Lower leg skin (tissue), 4 donors: ENCODE measurements around the gene ZNF692. TPM values are rescaled to one million over a fixed set of nuclear protein-coding genes. Genes with fewer than 3 reads are reported as not detected.
A peak's percentile ranks its signal among the peaks of the same experiment; 100 is the strongest.
"Not testable (repeated sequence)": the region's sequence is repeated elsewhere in the genome, so short reads cannot be mapped to it uniquely, and the experiment has no call there.

Experiments
- DNase-seq, 2 donors: peaks; one replicate each; pipeline ENCODE4 v3.0.0-alpha.2; 2019; ENCODE audit warnings: low spot score in 2 of 2
- H3K4me3 ChIP-seq: fragments of 200-600 bp; sonication (generic); 2 replicates; pipeline ENCODE4 v1.5.1; 2017; ENCODE audit warnings: mild to moderate bottlenecking, low read depth; ENCODE audit not compliant: poor library complexity, severe bottlenecking
- POLR2A ChIP-seq, 2 donors: fragments of 450-650 bp; IDR thresholded peaks; one replicate each; pipeline ENCODE4 v1.6.1; 2016 to 2017; ENCODE audit warnings: antibody characterized with exemption in 2 of 2, mild to moderate bottlenecking in 1 of 2, moderate library complexity in 1 of 2
- WGBS, 2 donors: methylation state at CpG; one replicate each; pipeline ENCODE4 v1.1.5; 2018; 5-methylcytosine and 5-hydroxymethylcytosine counted together
- intact Hi-C: fragments of 100-400 bp; cut with DNase I; formaldehyde crosslinking; loops from one replicate; pipeline ENCODE4 v1.15.0; 2023; ENCODE audit warnings: low total_unique reads
- total RNA-seq, 4 donors: library from RNA; depleted of rRNA; stranded (reverse); fragments of >200 nt; gene quantifications; one replicate each; pipeline ENCODE4 v1.1.0, GENCODE V29; 2016
- TF ChIP-seq, protein P1 (sequence below), 3 donors: fragments of 450-650 bp; IDR thresholded peaks; one replicate each; pipeline ENCODE4 v1.5.1; 2016; ENCODE audit warnings: antibody characterized with exemption in 3 of 3, mild to moderate bottlenecking in 3 of 3, moderate library complexity in 2 of 3

Gene ZNF692
- total RNA-seq, 4 donors from 2014 or later, result 46.3 to 90.2 (median 65.2) TPM

DNA sequence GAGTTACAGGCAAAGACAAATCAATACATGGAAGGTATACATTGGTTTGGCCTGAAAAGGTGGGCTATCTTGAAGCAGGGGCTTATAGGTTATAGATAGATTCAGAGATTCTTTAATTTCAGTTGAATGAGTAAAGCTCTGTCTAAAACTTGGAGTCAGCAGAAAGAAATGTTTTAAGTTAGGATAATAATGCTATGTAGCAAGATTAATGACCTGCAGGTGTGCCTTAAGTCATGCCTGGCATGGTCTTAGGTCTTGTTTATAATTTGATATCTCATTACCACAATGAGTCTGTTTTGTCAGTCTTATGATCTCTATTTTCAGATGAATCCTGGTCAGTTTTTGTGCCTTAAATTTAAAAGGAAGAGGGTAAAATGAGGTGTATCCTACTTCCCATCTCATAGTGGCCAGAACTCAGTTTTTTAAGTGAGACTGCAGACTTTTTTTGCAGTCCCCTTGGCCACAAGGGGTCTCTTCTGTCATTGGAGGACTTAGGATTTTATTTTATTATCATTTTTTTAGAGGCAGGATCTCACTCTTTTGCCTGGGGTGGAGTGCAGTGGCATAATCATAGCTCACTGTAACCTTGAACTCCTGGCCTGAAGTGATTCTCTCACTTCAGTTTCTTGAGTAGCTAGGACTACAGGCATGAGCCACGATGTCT, 25.9 kb upstream of the ZNF692 start:
- TF ChIP-seq POLR2A (IDR thresholded peaks at IDR 0.05), result no peak
- TF ChIP-seq, protein P1, sequence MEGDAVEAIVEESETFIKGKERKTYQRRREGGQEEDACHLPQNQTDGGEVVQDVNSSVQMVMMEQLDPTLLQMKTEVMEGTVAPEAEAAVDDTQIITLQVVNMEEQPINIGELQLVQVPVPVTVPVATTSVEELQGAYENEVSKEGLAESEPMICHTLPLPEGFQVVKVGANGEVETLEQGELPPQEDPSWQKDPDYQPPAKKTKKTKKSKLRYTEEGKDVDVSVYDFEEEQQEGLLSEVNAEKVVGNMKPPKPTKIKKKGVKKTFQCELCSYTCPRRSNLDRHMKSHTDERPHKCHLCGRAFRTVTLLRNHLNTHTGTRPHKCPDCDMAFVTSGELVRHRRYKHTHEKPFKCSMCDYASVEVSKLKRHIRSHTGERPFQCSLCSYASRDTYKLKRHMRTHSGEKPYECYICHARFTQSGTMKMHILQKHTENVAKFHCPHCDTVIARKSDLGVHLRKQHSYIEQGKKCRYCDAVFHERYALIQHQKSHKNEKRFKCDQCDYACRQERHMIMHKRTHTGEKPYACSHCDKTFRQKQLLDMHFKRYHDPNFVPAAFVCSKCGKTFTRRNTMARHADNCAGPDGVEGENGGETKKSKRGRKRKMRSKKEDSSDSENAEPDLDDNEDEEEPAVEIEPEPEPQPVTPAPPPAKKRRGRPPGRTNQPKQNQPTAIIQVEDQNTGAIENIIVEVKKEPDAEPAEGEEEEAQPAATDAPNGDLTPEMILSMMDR (IDR thresholded peaks at IDR 0.05), result no peak
- intact Hi-C loops, result no loop called here
- DNase-seq, result no peak
- H3K4me3 ChIP-seq, result no peak overlapping the region
- 58 to 71% methylated on average over 1 of the region's 1 CpG for WGBS, 2 donors

DNA sequence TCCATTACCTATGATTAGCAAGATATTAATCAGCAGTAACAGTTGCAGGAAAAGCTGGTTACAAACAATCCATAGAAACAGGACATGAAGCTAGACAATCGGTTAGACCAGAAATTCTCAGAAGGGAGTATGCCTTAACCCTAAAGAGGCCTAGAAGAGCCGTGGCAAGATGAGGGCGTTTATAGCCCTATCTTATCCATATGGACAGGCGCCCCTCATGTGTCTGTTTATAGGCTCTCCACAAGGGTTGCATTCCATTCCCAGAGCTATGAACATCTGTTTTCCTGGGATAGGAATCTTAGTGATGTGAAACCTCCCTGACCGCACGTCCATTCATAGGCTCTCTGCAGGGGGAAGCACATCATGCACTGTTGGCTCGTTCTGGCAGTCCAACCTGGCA, 23.5 kb upstream of the ZNF692 start:
- H3K4me3 ChIP-seq, DNase-seq, intact Hi-C loops: not testable (repeated sequence)
- 69 to 72% methylated on average over 7 of the region's 7 CpGs for WGBS, 2 donors

DNA sequence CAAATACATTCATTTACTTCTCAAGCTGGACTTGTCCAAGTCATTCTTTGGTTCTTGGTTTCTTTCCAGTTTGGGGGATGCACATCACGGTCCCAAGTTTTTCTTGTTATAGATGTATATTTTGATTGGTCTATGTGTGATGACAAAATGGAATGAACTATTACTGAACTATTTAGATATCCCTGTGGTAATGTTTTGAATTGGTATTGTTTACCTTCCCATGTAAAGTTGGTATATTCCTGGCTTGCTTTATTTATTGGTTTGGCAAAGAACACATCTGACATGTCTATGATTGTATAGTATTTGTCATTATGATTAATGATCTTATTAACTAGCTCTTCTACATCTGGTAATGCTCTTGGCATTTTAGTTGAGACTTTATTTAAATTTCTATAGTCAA, 22.4 kb upstream of the ZNF692 start:
- 41 to 48% methylated on average over 1 of the region's 1 CpG for WGBS, 2 donors
- TF ChIP-seq, protein P1 (IDR thresholded peaks at IDR 0.05), result no peak
- no peak for TF ChIP-seq POLR2A (IDR thresholded peaks at IDR 0.05)
- intact Hi-C loops, result no loop called here
- DNase-seq, result no peak
- no peak overlapping the region for H3K4me3 ChIP-seq

DNA sequence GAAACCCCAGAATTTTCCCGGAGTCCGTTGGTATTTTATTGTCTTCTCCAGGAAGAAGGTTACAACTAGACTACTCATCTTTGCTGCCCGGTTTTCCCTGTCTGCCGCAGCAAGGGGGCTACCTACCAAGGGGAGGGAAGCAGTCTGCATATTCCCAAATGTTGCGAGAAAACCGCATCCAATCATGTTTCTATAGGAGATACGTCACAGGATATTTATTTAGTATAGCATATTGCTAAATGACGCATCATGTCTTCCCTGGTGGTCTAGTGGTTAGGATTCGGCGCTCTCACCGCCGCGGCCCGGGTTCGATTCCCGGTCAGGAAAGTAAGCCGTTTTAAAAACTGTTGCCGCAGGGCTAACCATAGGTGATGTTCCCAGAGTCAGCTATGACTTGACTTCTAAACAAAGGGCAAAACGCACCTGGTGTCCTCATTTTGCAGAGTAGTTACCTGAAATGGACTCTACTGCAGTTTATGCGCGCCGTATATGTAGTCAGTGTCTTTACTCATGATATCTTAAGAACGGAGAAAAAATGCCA, 15.2 kb upstream of the ZNF692 start:
- H3K4me3 ChIP-seq, result peak overlapping the region; percentile 5
- 2 to 3% methylated on average over 23 of the region's 23 CpGs for WGBS, 2 donors
- DNase-seq, result peak; percentile 72 to 97
- intact Hi-C loops, result no loop called here
- no peak for TF ChIP-seq POLR2A (IDR thresholded peaks at IDR 0.05)
- TF ChIP-seq, protein P1 (IDR thresholded peaks at IDR 0.05), result no peak

DNA sequence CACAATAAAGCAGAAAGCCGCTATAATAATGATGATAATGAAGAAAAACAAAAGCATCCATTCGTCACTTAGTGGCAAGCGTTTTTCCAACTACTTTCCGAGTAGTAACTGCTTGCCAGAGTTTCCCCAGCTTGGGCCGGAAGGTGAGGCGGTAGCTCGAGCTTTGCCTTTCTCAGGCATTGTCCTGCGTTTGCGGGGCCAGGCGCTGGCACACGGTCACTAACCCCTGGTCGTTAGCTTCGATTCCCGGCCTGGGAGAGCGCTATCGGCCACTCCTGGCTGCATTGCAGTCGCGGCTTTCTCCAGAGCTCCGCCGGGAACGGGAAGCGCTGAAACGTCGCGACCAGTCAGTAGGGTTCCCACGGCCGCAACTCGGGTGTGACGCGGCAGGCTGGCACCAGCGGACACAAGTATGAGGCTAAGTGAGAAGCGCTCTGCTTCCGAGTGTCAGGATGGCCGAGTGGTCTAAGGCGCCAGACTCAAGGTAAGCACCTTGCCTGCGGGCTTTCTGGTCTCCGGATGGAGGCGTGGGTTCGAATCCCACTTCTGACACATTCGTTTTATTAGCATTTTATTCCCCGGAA, 14.6 kb upstream of the ZNF692 start:
- intact Hi-C loops, result no loop called here
- peak; percentile 95 to 99 for DNase-seq
- H3K4me3 ChIP-seq, result peak overlapping the region; percentile 62
- 0% methylated on average over 22 to 32 of the region's 41 CpGs for WGBS, 2 donors
- TF ChIP-seq, protein P1 (IDR thresholded peaks at IDR 0.05), result no peak
- TF ChIP-seq POLR2A (IDR thresholded peaks at IDR 0.05), result no peak

DNA sequence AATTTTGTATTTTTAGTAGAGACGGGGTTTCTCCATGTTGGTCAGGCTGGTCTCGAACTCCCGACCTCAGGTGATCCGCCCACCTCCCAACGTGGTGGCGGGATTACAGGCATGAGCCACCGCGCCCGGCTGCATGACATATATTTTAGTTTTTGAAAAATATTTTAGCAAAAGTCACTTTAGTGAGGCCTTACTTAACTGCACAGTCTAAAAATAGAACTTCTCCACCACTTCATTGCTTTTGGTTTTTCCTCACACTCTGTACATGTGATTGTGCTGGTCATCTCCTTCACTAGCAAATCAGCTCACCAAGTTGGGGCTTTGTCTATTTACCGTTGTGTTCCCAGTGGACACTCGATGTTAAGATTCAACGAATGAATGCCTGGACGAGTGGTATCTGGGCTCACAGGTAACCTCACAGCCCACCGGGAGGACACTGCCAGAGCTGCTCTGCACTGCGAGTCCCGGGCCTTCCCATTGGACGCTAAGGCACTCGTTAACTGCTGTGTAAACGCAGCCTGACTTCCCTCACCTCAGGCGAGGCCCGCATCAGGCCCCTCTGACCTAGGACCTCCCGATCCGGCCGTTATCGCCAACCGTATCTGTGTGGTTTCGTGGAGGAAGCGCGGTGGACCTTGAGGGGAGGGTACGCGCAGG, 14.0 kb upstream of the ZNF692 start:
- DNase-seq, result peak; percentile 46 to 94
- TF ChIP-seq, protein P1 (IDR thresholded peaks at IDR 0.05), result no peak
- TF ChIP-seq POLR2A (IDR thresholded peaks at IDR 0.05), result no peak
- H3K4me3 ChIP-seq, result peak overlapping the region; percentile 62
- intact Hi-C loops, result no loop called here
- 1 to 2% methylated on average over 31 of the region's 31 CpGs for WGBS, 2 donors
